ENCODE data around the gene BMP4.

- no peak for TF ChIP-seq CTCF (IDR thresholded peaks at IDR 0.05)
- TF ChIP-seq POLR2A (IDR thresholded peaks at IDR 0.05): no peak
- TF ChIP-seq EP300 (IDR thresholded peaks at IDR 0.05): no peak
These were observed 12.9 kb downstream of the BMP4 start for GRCh38 chr14:53943751-53944083.

Data from stomach (tissue), 4 donors.